WTC11 (cell line): ENCODE measurements around the gene SNCAIP. TPM values are rescaled to one million over a fixed set of nuclear protein-coding genes. Genes with fewer than 3 reads are reported as not detected.

Source experiments
- ATAC-seq: fragments of 200-7000 bp; cut with Tn5 transposase; 2 replicates; pipeline ENCODE4 v1.10.0; 2021; ENCODE audit warnings: mild to moderate bottlenecking, moderate library complexity
- CTCF ChIA-PET: fragments of 300-600 bp; sonication (Branson Sonifier 250); formaldehyde crosslinking; loops from one replicate; lab custom pipeline; 2021; ENCODE audit warnings: antibody characterized with exemption; lab: Charles Lee
- POLR2A ChIA-PET: fragments of 350-600 bp; sonication (Branson Sonifier 250); formaldehyde crosslinking; loops from one replicate; lab custom pipeline; 2021; ENCODE audit warnings: antibody characterized with exemption; lab: Charles Lee
- DNase-seq: peaks from one replicate; pipeline ENCODE4 v3.0.0; 2021; ENCODE audit warnings: low spot score
- H3K27ac Mint-ChIP-seq: 2 replicates; pipeline ENCODE4 v1.8.0; 2021; ENCODE audit warnings: mixed read lengths
- H3K27me3 Mint-ChIP-seq: 2 replicates; pipeline ENCODE4 v1.8.0; 2021; ENCODE audit warnings: low read depth, mild to moderate bottlenecking, moderate library complexity, mixed read lengths
- H3K36me3 Mint-ChIP-seq: 2 replicates; pipeline ENCODE4 v1.8.0; 2021; ENCODE audit warnings: mixed read lengths
- H3K4me1 Mint-ChIP-seq: 2 replicates; pipeline ENCODE4 v1.8.0; 2022; ENCODE audit warnings: mixed read lengths
- H3K4me3 Mint-ChIP-seq: 2 replicates; pipeline ENCODE4 v1.8.0; 2021; ENCODE audit warnings: mild to moderate bottlenecking, moderate library complexity, mixed read lengths
- H3K9me3 Mint-ChIP-seq: 2 replicates; pipeline ENCODE4 v1.8.0; 2021; ENCODE audit warnings: mixed read lengths
- EMX1 ChIP-seq: fragments of 250-450 bp; sonication (Bioruptor Pico); IDR thresholded peaks from 2 replicates; pipeline ENCODE4 v1.8.0; 2021; ENCODE audit warnings: mild to moderate bottlenecking
- ESRRA ChIP-seq: sonication (generic); formaldehyde crosslinking; IDR thresholded peaks from 2 replicates; pipeline ENCODE4 v1.8.1; 2022; ENCODE audit warnings: mild to moderate bottlenecking, missing genetic modification reagents, borderline replicate concordance
- FOXP1 ChIP-seq: sonication (generic); formaldehyde crosslinking; IDR thresholded peaks from 2 replicates; pipeline ENCODE4 v1.8.0; 2022; ENCODE audit warnings: missing genetic modification reagents, mild to moderate bottlenecking, moderate library complexity, borderline replicate concordance
- GRHL2 ChIP-seq: fragments of 250-450 bp; sonication (Bioruptor Pico); IDR thresholded peaks from 2 replicates; pipeline ENCODE4 v1.8.0; 2022; ENCODE audit warnings: mild to moderate bottlenecking, moderate library complexity; ENCODE audit not compliant: insufficient replicate concordance, severe bottlenecking
- MYBL2 ChIP-seq: sonication (generic); formaldehyde crosslinking; IDR thresholded peaks from 2 replicates; pipeline ENCODE4 v1.8.1; 2023; ENCODE audit warnings: mild to moderate bottlenecking, moderate library complexity, missing genetic modification reagents
- NFE2L1 ChIP-seq: sonication (generic); formaldehyde crosslinking; IDR thresholded peaks from 2 replicates; pipeline ENCODE4 v1.8.1; 2023; ENCODE audit warnings: missing genetic modification reagents
- NR2C2 ChIP-seq: sonication (generic); formaldehyde crosslinking; IDR thresholded peaks from 2 replicates; pipeline ENCODE4 v1.8.0; 2022; ENCODE audit warnings: mild to moderate bottlenecking, missing genetic modification reagents
- OVOL2 ChIP-seq: fragments of 250-450 bp; sonication (Bioruptor Pico); IDR thresholded peaks from 2 replicates; pipeline ENCODE4 v1.9.0; 2021; ENCODE audit warnings: mild to moderate bottlenecking, borderline replicate concordance
- PRDM15 ChIP-seq: sonication (generic); formaldehyde crosslinking; IDR thresholded peaks from 2 replicates; pipeline ENCODE4 v1.8.0; 2022; ENCODE audit warnings: missing genetic modification reagents
- SMAD3 ChIP-seq: sonication (generic); formaldehyde crosslinking; IDR thresholded peaks from 2 replicates; pipeline ENCODE4 v1.8.0; 2022; ENCODE audit warnings: missing genetic modification reagents, mild to moderate bottlenecking, borderline replicate concordance
- TEAD4 ChIP-seq: sonication (generic); formaldehyde crosslinking; IDR thresholded peaks from 2 replicates; pipeline ENCODE4 v1.8.0; 2022; ENCODE audit warnings: mild to moderate bottlenecking, missing genetic modification reagents
- ZNF232 ChIP-seq: sonication (generic); formaldehyde crosslinking; IDR thresholded peaks from 2 replicates; pipeline ENCODE4 v1.8.0; 2022; ENCODE audit warnings: mild to moderate bottlenecking, missing genetic modification reagents
- ZNF263 ChIP-seq: sonication (generic); formaldehyde crosslinking; IDR thresholded peaks from 2 replicates; pipeline ENCODE4 v1.8.1; 2022; ENCODE audit warnings: low read depth, mild to moderate bottlenecking, moderate library complexity, missing genetic modification reagents
- ZSCAN18 ChIP-seq: fragments of 250-450 bp; sonication (Bioruptor Pico); IDR thresholded peaks from 2 replicates; pipeline ENCODE4 v2.1.2; 2022; ENCODE audit warnings: mild to moderate bottlenecking, moderate library complexity
- total RNA-seq: library from RNA; stranded (reverse); gene quantifications from 3 replicates; pipeline ENCODE4 v1.2.3, GENCODE V29; 2021
- TF ChIP-seq, protein P1 (sequence below): sonication (generic); formaldehyde crosslinking; IDR thresholded peaks from 2 replicates; pipeline ENCODE4 v1.8.1; 2023; ENCODE audit warnings: mild to moderate bottlenecking, moderate library complexity, missing genetic modification reagents
- TF ChIP-seq, protein P2 (sequence below): fragments of 250-450 bp; sonication (Bioruptor Pico); IDR thresholded peaks from 2 replicates; pipeline ENCODE4 v1.9.0; 2021; ENCODE audit warnings: moderate library complexity, mild to moderate bottlenecking, inconsistent platforms, borderline replicate concordance
- TF ChIP-seq, protein P3 (sequence below): sonication (generic); formaldehyde crosslinking; IDR thresholded peaks from 2 replicates; pipeline ENCODE4 v1.8.0; 2022; ENCODE audit warnings: mild to moderate bottlenecking, missing genetic modification reagents
- TF ChIP-seq, protein P4 (sequence below): sonication (generic); formaldehyde crosslinking; IDR thresholded peaks from 2 replicates; pipeline ENCODE4 v1.8.0; 2023; ENCODE audit warnings: mild to moderate bottlenecking, missing genetic modification reagents

Gene SNCAIP
- total RNA-seq, 1 experiment from 2014 or later, result 10.0 TPM

GRCh38 chr5:122369253-122369815 lies 57.3 kb downstream of the SNCAIP start:
- Mint-ChIP-seq H3K4me1 (peaks cover 37% of the 10 kb centered on the region), H3K27ac (peak overlapping the region; percentile 92), H3K9me3 (peaks cover 6% of the 10 kb centered on the region; the same call in 1 of the 2 replicates), H3K36me3 (0 out of 2 replicates have a peak, but pooled peaks cover 4% of the 10 kb centered on the region), H3K4me3 (peak overlapping the region; percentile 26; the same call in 1 of the 2 replicates), H3K27me3 (peaks cover 12% of the 10 kb centered on the region)
- POLR2A ChIA-PET, result no interaction called here
- TF ChIP-seq MYBL2 (CRISPR knock-in tag), result no peak
- TF ChIP-seq EMX1 (CRISPR knock-in tag), result no peak
- TF ChIP-seq PRDM15, result no peak
- TF ChIP-seq, protein P1, sequence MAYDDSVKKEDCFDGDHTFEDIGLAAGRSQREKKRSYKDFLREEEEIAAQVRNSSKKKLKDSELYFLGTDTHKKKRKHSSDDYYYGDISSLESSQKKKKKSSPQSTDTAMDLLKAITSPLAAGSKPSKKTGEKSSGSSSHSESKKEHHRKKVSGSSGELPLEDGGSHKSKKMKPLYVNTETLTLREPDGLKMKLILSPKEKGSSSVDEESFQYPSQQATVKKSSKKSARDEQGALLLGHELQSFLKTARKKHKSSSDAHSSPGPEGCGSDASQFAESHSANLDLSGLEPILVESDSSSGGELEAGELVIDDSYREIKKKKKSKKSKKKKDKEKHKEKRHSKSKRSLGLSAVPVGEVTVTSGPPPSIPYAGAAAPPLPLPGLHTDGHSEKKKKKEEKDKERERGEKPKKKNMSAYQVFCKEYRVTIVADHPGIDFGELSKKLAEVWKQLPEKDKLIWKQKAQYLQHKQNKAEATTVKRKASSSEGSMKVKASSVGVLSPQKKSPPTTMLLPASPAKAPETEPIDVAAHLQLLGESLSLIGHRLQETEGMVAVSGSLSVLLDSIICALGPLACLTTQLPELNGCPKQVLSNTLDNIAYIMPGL (CRISPR knock-in tag), result no peak
- no peak for ATAC-seq
- no peak for DNase-seq
- CTCF ChIA-PET, result interaction anchor here (1.2 kb wide), 1 partner anchor 174 kb away, joined by 4 read pairs; no protein-coding TSS in a partner anchor

DNA sequence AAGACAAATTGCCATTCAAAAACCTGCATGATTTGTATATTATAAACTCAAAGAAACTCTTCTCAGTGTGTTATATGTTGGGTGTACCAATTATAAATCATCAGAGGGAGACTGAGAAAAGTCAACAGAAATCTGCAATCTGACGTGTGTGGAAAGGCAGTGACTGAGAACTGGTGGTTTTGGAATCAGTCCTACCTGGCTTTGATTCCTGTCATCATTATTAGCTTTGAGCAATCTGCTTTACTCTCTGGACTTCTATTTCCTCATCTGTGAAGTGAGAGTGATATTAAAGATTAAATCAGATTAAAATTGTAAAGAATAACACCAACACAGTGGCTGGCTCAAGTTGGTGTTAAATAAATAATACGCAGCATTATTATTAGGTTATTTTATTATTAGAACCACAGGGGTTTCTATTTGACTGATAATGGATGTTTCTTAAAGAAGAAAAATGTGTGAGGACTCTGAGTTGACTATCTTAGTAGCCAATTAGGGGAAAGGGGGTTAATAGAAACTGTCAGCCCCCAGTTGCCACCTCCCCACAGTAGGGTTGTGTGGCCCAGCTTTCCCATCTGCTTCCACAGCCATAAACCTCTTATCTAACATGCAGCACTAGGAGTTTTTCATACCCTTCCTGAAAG lies 59.6 kb downstream of the SNCAIP start:
- Mint-ChIP-seq H3K27me3 (peaks cover 3% of the 10 kb centered on the region; the same call in 1 of the 2 replicates), H3K36me3 (no peaks in the 10 kb centered on the region), H3K27ac (no peak overlapping the region), H3K9me3 (0 out of 2 replicates have a peak, but pooled peaks cover 3% of the 10 kb centered on the region), H3K4me1 (peaks cover 33% of the 10 kb centered on the region), H3K4me3 (no peak overlapping the region)
- ChIA-PET CTCF (interaction anchor here (0.6 kb wide), 1 partner anchor 10 kb away, joined by 3 read pairs; no protein-coding TSS in a partner anchor), POLR2A (no interaction called here)
- ATAC-seq, result no peak
- DNase-seq, result no peak
- TF ChIP-seq SMAD3 (no peak), GRHL2 (CRISPR knock-in tag) (no peak), OVOL2 (CRISPR knock-in tag) (no peak), NR2C2 (CRISPR knock-in tag) (no peak), ZSCAN18 (CRISPR knock-in tag) (no peak), TEAD4 (CRISPR knock-in tag) (no peak), ZNF263 (CRISPR knock-in tag) (no peak), NFE2L1 (CRISPR knock-in tag) (no peak), FOXP1 (CRISPR knock-in tag) (no peak), ZNF232 (no peak), ESRRA (CRISPR knock-in tag) (no peak)
- TF ChIP-seq, protein P2, sequence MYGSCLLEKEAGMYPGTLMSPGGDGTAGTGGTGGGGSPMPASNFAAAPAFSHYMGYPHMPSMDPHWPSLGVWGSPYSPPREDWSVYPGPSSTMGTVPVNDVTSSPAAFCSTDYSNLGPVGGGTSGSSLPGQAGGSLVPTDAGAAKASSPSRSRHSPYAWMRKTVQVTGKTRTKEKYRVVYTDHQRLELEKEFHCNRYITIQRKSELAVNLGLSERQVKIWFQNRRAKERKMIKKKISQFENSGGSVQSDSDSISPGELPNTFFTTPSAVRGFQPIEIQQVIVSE (CRISPR knock-in tag), result no peak
- TF ChIP-seq, protein P3, sequence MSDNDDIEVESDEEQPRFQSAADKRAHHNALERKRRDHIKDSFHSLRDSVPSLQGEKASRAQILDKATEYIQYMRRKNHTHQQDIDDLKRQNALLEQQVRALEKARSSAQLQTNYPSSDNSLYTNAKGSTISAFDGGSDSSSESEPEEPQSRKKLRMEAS (CRISPR knock-in tag), result no peak
- TF ChIP-seq, protein P1 (CRISPR knock-in tag), result no peak
- TF ChIP-seq, protein P4, sequence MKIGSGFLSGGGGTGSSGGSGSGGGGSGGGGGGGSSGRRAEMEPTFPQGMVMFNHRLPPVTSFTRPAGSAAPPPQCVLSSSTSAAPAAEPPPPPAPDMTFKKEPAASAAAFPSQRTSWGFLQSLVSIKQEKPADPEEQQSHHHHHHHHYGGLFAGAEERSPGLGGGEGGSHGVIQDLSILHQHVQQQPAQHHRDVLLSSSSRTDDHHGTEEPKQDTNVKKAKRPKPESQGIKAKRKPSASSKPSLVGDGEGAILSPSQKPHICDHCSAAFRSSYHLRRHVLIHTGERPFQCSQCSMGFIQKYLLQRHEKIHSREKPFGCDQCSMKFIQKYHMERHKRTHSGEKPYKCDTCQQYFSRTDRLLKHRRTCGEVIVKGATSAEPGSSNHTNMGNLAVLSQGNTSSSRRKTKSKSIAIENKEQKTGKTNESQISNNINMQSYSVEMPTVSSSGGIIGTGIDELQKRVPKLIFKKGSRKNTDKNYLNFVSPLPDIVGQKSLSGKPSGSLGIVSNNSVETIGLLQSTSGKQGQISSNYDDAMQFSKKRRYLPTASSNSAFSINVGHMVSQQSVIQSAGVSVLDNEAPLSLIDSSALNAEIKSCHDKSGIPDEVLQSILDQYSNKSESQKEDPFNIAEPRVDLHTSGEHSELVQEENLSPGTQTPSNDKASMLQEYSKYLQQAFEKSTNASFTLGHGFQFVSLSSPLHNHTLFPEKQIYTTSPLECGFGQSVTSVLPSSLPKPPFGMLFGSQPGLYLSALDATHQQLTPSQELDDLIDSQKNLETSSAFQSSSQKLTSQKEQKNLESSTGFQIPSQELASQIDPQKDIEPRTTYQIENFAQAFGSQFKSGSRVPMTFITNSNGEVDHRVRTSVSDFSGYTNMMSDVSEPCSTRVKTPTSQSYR (CRISPR knock-in tag), result no peak
